MM.1S (cell line): Measurements from ENCODE around the gene CISH.

Experiments used
- DNase-seq: peaks from one replicate; pipeline ENCODE4 v3.0.0-alpha.2; 2015
- H2AFZ ChIP-seq: fragments of 300-600 bp; sonication (generic); 2 replicates; pipeline ENCODE4 v1.6.0; 2016; ENCODE audit warnings: antibody characterized with exemption, low read length
- H3F3A ChIP-seq: fragments of 300-600 bp; sonication (generic); 2 replicates; pipeline ENCODE4 v1.6.1; 2016; ENCODE audit warnings: mild to moderate bottlenecking, antibody characterized with exemption, low read length, moderate library complexity, mixed read lengths; ENCODE audit not compliant: insufficient read depth
- H3K27ac ChIP-seq: fragments of 300-600 bp; sonication (generic); 2 replicates; pipeline ENCODE4 v1.5.1; 2016; ENCODE audit warnings: mild to moderate bottlenecking, low read length
- H3K27me3 ChIP-seq: fragments of 300-600 bp; sonication (generic); replicated peaks from 2 replicates; pipeline ENCODE4 v1.6.0; 2016; ENCODE audit warnings: low read length; ENCODE audit not compliant: insufficient read depth
- H3K36me3 ChIP-seq: fragments of 300-600 bp; sonication (generic); replicated peaks from 2 replicates; pipeline ENCODE4 v1.6.1; 2016; ENCODE audit warnings: mild to moderate bottlenecking, low read length, mixed read lengths; ENCODE audit not compliant: insufficient read depth
- H3K4me1 ChIP-seq: fragments of 300-600 bp; sonication (generic); 2 replicates; pipeline ENCODE4 v1.6.1; 2016; ENCODE audit warnings: low read length, mixed read lengths
- H3K4me2 ChIP-seq: fragments of 300-600 bp; sonication (generic); 2 replicates; pipeline ENCODE4 v1.6.0; 2016; ENCODE audit warnings: low read depth, low read length
- H3K4me3 ChIP-seq: fragments of 300-600 bp; sonication (generic); 2 replicates; pipeline ENCODE4 v1.5.1; 2016; ENCODE audit warnings: low read length, mixed read lengths
- H3K79me2 ChIP-seq: fragments of 300-600 bp; sonication (generic); 2 replicates; pipeline ENCODE4 v1.6.1; 2016; ENCODE audit warnings: mixed run types, low read length, mixed read lengths
- H3K9ac ChIP-seq: fragments of 300-600 bp; sonication (generic); 2 replicates; pipeline ENCODE4 v1.6.1; 2016; ENCODE audit warnings: low read length, mixed read lengths
- H3K9me2 ChIP-seq: fragments of 300-600 bp; sonication (generic); replicated peaks from 2 replicates; pipeline ENCODE4 v1.6.1; 2016; ENCODE audit warnings: mild to moderate bottlenecking, low read length, mixed read lengths; ENCODE audit not compliant: insufficient read depth
- H3K9me3 ChIP-seq: fragments of 300-600 bp; sonication (generic); replicated peaks from 2 replicates; pipeline ENCODE4 v1.6.1; 2016; ENCODE audit warnings: mild to moderate bottlenecking, low read length, mixed read lengths; ENCODE audit not compliant: insufficient read depth
- H4K20me1 ChIP-seq: fragments of 300-600 bp; sonication (generic); 2 replicates; pipeline ENCODE4 v1.6.1; 2016; ENCODE audit warnings: mild to moderate bottlenecking, low read length, moderate library complexity, mixed read lengths; ENCODE audit not compliant: insufficient read depth
- CTCF ChIP-seq: fragments of 300-600 bp; sonication (generic); IDR thresholded peaks from 2 replicates; pipeline ENCODE4 v1.5.1; 2016; ENCODE audit warnings: antibody characterized with exemption, low read length, mixed read lengths
- EZH2 ChIP-seq: fragments of 300-600 bp; sonication (generic); optimal IDR thresholded peaks from 2 replicates; pipeline ENCODE3; 2017; ENCODE audit warnings: low read depth, mild to moderate bottlenecking, antibody characterized with exemption, low read length, mixed read lengths
- EZH2phosphoT487 ChIP-seq: fragments of 300-600 bp; sonication (generic); IDR thresholded peaks from 2 replicates; pipeline ENCODE4 v1.6.1; 2018; ENCODE audit warnings: antibody characterized with exemption, low read length

Gene CISH

GRCh38 chr3:50600141-50600753 lies 11.3 kb downstream of the CISH start:
- Histone ChIP-seq H3K4me3 (no peak overlapping the region), H3K4me1 (peaks cover 7% of the 10 kb centered on the region), H3K27ac (no peak overlapping the region), H3K27me3 (no peaks in the 10 kb centered on the region), H3K4me2 (no peak overlapping the region), H3K36me3 (no peaks in the 10 kb centered on the region), H3K9me2 (no peaks in the 10 kb centered on the region), H2AFZ (no peak overlapping the region), H3F3A (no peaks in the 10 kb centered on the region), H3K79me2 (no peaks in the 10 kb centered on the region), H4K20me1 (no peaks in the 10 kb centered on the region), H3K9me3 (no peaks in the 10 kb centered on the region), H3K9ac (no peak overlapping the region)
- no peak for DNase-seq
- TF ChIP-seq EZH2phosphoT487 (no peak), CTCF (no peak), EZH2 (no peak)

GRCh38 chr3:50599716-50600118 lies 11.9 kb downstream of the CISH start:
- no peaks in the 10 kb centered on the region for H3K27me3 ChIP-seq
- no peaks in the 10 kb centered on the region for H3F3A ChIP-seq
- H3K4me3 ChIP-seq: no peak overlapping the region
- H3K27ac ChIP-seq: no peak overlapping the region
- H3K4me2 ChIP-seq: no peak overlapping the region
- H3K79me2 ChIP-seq: no peaks in the 10 kb centered on the region
- DNase-seq: no peak
- no peak for TF ChIP-seq EZH2phosphoT487
- no peak for TF ChIP-seq EZH2
- TF ChIP-seq CTCF: no peak
- no peaks in the 10 kb centered on the region for H3K36me3 ChIP-seq
- no peaks in the 10 kb centered on the region for H3K9me2 ChIP-seq
- no peak overlapping the region for H3K9ac ChIP-seq
- H2AFZ ChIP-seq: no peak overlapping the region
- H4K20me1 ChIP-seq: no peaks in the 10 kb centered on the region
- peaks cover 2% of the 10 kb centered on the region; the same call in 1 of the 2 replicates for H3K4me1 ChIP-seq
- no peaks in the 10 kb centered on the region for H3K9me3 ChIP-seq

- H3K9me3 ChIP-seq: no peaks in the 10 kb centered on the region
- no peak overlapping the region for H3K27ac ChIP-seq
- no peak for DNase-seq
- no peaks in the 10 kb centered on the region for H3K4me1 ChIP-seq
- H2AFZ ChIP-seq: no peak overlapping the region
- no peaks in the 10 kb centered on the region for H3K9me2 ChIP-seq
- no peaks in the 10 kb centered on the region for H3F3A ChIP-seq
- no peak overlapping the region for H3K4me3 ChIP-seq
- TF ChIP-seq EZH2 (no peak), CTCF (no peak), EZH2phosphoT487 (no peak)
- no peak overlapping the region for H3K4me2 ChIP-seq
- no peaks in the 10 kb centered on the region for H3K79me2 ChIP-seq
- no peaks in the 10 kb centered on the region for H3K36me3 ChIP-seq
- no peaks in the 10 kb centered on the region for H3K27me3 ChIP-seq
- H3K9ac ChIP-seq: no peak overlapping the region
- no peaks in the 10 kb centered on the region for H4K20me1 ChIP-seq
Observed at GRCh38 chr3:50599115-50599715, 12.4 kb downstream of the CISH start.
